GM12865 (cell line): ENCODE results near the gene CBLL1.

Experiments
- DNase-seq: peaks from one replicate; pipeline ENCODE4 v3.0.0; 2010; ENCODE audit warnings: low read depth
- H3K4me3 ChIP-seq: 2 replicates; pipeline ENCODE4 v1.5.1; 2011; ENCODE audit warnings: mild to moderate bottlenecking, low read depth, low read length, control low read depth
- TF ChIP-seq, protein P1 (sequence below): IDR thresholded peaks from 2 replicates; pipeline ENCODE4 v1.5.1; 2011; ENCODE audit warnings: low read length, control low read depth, low read depth, inconsistent platforms; ENCODE audit not compliant: insufficient read depth; ENCODE audit errors: missing control alignments

Gene CBLL1

DNA sequence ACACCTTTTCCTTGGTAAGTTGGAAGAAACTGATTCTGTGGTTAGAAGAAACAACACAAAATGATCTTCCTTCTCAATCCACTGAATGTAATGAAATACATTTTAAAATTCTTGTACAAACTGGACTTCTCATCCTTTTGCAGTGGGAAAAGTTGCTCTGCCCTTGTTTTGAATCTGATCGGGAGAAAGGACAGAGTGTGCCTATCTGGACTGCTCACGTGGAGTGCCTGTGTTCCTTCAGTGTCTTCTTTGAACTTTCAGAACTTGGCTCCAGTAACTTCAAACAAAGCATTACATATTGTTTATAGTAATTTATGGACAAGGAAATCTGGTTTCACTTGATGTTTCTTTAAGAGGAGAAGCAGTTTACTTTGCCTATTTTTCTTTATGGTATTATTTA is 42.0 kb downstream of the CBLL1 start:
- no peak for DNase-seq
- TF ChIP-seq, protein P1, sequence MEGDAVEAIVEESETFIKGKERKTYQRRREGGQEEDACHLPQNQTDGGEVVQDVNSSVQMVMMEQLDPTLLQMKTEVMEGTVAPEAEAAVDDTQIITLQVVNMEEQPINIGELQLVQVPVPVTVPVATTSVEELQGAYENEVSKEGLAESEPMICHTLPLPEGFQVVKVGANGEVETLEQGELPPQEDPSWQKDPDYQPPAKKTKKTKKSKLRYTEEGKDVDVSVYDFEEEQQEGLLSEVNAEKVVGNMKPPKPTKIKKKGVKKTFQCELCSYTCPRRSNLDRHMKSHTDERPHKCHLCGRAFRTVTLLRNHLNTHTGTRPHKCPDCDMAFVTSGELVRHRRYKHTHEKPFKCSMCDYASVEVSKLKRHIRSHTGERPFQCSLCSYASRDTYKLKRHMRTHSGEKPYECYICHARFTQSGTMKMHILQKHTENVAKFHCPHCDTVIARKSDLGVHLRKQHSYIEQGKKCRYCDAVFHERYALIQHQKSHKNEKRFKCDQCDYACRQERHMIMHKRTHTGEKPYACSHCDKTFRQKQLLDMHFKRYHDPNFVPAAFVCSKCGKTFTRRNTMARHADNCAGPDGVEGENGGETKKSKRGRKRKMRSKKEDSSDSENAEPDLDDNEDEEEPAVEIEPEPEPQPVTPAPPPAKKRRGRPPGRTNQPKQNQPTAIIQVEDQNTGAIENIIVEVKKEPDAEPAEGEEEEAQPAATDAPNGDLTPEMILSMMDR, result no peak
- no peak overlapping the region for H3K4me3 ChIP-seq

DNA sequence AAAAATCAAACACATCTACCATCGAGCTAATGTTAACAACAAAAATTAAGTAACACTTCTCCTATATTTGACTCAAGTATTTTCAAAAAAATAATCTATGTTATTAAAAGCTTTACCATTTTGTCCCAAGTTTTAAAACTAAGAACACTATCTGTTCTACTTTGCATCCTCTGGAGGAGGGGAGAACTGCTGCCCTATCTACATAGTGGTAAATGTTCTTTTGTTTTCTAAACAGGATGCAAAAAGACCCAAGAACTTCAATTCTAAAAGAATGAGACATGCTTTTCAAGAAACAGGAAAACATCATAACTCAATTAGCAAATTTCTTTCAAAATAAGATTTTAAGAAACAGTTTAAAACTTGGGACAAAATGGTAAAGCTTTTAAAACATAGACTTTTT is 44.3 kb downstream of the CBLL1 start:
- DNase-seq, result no peak
- no peak overlapping the region for H3K4me3 ChIP-seq
- TF ChIP-seq, protein P1, result no peak

DNA sequence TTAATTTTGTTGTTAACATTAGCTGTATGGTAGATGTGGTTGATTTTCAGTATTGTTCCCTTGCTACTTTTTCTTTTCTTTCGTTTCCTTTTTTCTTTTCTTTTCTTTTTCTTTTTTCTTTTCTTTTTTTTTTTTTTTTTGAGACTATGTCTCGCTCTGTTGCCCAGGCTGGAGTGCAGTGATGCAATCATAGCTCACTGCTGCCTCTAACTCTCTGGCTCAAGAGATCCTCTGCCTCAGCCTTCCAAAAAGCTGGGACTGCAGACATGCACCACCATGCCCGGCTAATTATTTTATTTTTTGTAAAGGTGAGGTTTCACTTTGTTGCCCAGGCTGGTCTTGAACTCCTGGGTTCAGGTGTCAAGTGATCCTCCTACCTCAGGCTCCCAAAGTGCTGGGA is 44.7 kb downstream of the CBLL1 start:
- no peak overlapping the region for H3K4me3 ChIP-seq
- DNase-seq, result no peak
- TF ChIP-seq, protein P1, result no peak

DNA sequence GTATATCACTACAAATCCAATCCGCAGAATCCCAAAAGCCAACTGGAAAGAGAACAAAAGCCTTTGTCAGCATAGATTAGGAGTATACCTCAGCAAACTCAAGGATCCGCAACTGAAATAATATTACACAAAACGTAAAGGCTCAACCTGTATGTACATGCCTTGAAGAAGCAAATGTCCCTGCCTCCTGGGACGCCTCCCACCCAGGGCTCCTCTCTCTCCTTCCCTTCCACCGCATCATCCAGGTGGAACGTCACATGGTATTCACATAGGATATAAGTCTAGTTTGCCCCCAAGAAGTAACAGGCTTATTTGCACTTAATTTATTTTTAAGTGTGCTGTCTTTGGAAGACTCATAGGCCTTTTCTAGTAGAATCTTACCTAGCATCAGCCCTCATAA is 45.7 kb downstream of the CBLL1 start:
- no peak for DNase-seq
- H3K4me3 ChIP-seq, result no peak overlapping the region
- TF ChIP-seq, protein P1, result no peak

DNA sequence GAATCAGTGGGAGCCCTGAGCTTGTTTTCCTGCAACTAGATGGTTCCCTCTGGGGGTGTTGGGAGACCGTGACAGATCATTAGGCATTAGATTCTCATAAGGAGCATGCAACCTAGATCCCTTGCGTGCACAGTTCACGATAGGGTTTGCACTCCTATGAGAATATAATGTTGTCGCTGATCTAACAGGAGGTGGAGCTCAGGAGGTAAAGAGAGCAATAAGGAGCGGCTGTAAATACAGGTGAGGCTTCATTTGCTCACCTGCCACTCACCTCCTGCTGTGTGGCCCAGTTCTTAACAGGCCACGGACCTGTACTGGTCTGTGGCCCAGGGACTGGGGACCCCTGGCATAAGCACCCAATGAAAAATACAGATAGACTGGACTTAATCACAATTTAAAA is 48.4 kb downstream of the CBLL1 start:
- TF ChIP-seq, protein P1, result no peak
- no peak overlapping the region for H3K4me3 ChIP-seq
- DNase-seq, result no peak

DNA sequence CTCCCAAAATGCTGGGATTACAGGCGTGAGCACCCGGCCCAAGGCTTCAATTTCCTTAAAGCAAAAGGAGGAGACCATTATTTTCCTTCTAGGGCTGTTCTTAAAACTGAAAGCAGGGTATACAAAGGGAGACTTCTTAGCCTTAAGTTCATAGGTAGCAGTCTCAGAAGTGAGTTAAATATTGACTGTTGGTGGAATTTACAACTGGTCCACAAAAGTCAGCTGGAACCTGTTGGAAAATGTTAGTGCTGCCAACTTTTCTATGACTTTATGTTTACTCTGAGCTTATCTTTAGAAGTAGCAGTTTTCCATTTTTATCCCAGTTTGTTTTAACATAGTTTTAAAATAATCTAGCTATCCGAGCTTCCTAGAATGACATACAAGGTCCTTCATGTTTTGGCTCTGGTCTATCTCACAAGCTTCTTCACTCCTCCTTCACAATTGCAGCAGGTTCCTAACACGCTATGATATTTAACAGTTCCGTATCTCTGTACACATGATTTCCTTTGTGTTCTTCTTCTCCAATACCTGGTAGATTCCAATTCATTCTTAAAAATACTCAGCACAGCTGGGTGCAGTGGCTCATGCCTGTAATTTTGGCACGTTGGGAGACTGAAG is 55.8 kb downstream of the CBLL1 start:
- TF ChIP-seq, protein P1, result no peak
- H3K4me3 ChIP-seq, result no peak overlapping the region
- DNase-seq, result no peak

DNA sequence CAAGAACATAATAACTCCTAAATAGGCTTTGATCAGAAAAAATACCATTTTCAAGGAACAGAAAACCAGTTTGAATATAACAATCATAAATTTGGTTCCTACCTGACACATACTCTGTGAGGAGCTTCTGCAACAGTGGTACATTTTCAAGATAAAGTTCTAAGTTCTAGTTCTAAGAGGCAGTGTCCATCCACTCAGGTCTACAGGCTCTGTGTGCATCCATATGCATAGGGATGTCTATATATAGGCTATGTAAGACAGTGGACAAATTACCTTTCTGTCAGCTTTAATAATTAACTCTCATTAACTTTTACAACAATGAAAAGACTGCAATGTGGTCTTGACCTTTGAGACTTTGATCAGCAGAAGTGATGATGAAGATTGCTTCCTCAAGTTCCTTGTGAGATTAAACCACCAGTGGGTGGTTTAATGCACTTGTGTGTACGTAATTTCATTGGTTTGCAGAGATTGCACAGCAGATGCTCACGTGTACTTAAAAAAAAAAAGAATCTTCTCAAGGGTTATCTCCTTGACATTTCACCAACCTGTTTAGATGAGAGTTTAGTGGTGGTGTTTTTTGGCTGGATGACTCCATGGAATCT is 59.2 kb downstream of the CBLL1 start, which contains the start of gene SLC26A3:
TSS of gene SLC26A3 (minus strand) at position 215 of the 602 bp plus-strand sequence. CDS start 8,714 bp downstream, outside the sequence.
- TF ChIP-seq, protein P1, result no peak
- no peak for DNase-seq
- no peak within 1 kb of the TSS for H3K4me3 ChIP-seq
